Mesothelial cell of epicardium (in vitro differentiated cells): Measurements from ENCODE around the gene FIS1. TPM values are rescaled to one million over a fixed set of nuclear protein-coding genes. Genes with fewer than 3 reads are reported as not detected.

Experiments
- DNase-seq, 2 experiments: peaks; one replicate each; pipeline ENCODE4 v3.0.0; 2021; ENCODE audit warnings: low spot score in 2 of 2; ENCODE audit not compliant: unreplicated experiment in 2 of 2
- H3K27ac Mint-ChIP-seq: 2 replicates; pipeline ENCODE4 v1.8.0; 2021; ENCODE audit warnings: mixed read lengths
- H3K27me3 Mint-ChIP-seq: 2 replicates; pipeline ENCODE4 v1.8.0; 2021; ENCODE audit warnings: low read depth, mixed read lengths
- H3K36me3 Mint-ChIP-seq: 2 replicates; pipeline ENCODE4 v1.8.0; 2021; ENCODE audit warnings: mixed read lengths
- H3K4me1 Mint-ChIP-seq: 2 replicates; pipeline ENCODE4 v1.8.0; 2021; ENCODE audit warnings: mixed read lengths
- H3K4me3 Mint-ChIP-seq: 2 replicates; pipeline ENCODE4 v1.8.0; 2021; ENCODE audit warnings: mild to moderate bottlenecking, moderate library complexity, mixed read lengths
- H3K9me3 Mint-ChIP-seq: 2 replicates; pipeline ENCODE4 v1.8.0; 2021; ENCODE audit warnings: mixed read lengths
- total RNA-seq: library from RNA; stranded (reverse); gene quantifications from 3 replicates; pipeline ENCODE4 v1.2.1, GENCODE V29; 2021
- TF ChIP-seq, protein P1 (sequence below): fragments of 200-600 bp; sonication (generic); IDR thresholded peaks from one replicate; pipeline ENCODE4 v1.5.0; 2021; ENCODE audit warnings: antibody characterized with exemption; ENCODE audit not compliant: unreplicated experiment

FIS1 gene
- total RNA-seq, 1 donor from 2014 or later, result 134 TPM

GRCh38 chr7:101226721-101227120, 18.2 kb downstream of the FIS1 start:
- no peaks in the 10 kb centered on the region for H3K9me3 Mint-ChIP-seq
- peaks cover 4% of the 10 kb centered on the region for H3K4me1 Mint-ChIP-seq
- peaks cover 37% of the 10 kb centered on the region for H3K36me3 Mint-ChIP-seq
- DNase-seq, result no peak
- H3K4me3 Mint-ChIP-seq, result no peak overlapping the region
- no peak overlapping the region for H3K27ac Mint-ChIP-seq
- H3K27me3 Mint-ChIP-seq, result no peaks in the 10 kb centered on the region
- TF ChIP-seq, protein P1, sequence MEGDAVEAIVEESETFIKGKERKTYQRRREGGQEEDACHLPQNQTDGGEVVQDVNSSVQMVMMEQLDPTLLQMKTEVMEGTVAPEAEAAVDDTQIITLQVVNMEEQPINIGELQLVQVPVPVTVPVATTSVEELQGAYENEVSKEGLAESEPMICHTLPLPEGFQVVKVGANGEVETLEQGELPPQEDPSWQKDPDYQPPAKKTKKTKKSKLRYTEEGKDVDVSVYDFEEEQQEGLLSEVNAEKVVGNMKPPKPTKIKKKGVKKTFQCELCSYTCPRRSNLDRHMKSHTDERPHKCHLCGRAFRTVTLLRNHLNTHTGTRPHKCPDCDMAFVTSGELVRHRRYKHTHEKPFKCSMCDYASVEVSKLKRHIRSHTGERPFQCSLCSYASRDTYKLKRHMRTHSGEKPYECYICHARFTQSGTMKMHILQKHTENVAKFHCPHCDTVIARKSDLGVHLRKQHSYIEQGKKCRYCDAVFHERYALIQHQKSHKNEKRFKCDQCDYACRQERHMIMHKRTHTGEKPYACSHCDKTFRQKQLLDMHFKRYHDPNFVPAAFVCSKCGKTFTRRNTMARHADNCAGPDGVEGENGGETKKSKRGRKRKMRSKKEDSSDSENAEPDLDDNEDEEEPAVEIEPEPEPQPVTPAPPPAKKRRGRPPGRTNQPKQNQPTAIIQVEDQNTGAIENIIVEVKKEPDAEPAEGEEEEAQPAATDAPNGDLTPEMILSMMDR, result no peak

- H3K27me3 Mint-ChIP-seq, result no peaks in the 10 kb centered on the region
These were observed 19.2 kb downstream of the FIS1 start for GRCh38 chr7:101225650-101226049.

DNA sequence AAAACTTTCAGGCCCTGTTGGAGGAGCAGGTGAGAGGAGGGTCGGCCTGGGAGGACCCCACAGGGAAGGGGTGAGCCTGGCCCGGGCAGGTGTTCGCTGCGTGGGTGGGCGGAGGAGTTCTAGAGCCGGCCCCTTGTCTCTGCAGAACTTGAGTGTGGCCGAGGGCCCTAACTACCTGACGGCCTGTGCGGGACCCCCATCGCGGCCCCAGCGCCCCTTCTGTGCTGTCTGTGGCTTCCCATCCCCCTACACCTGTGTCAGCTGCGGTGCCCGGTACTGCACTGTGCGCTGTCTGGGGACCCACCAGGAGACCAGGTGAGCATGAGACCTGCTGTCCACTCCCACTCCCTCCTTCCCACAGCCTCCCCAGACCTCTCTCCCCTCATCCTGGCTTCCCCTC, 21.4 kb downstream of the FIS1 start:
- no peaks in the 10 kb centered on the region for H3K9me3 Mint-ChIP-seq
- no peaks in the 10 kb centered on the region for H3K27me3 Mint-ChIP-seq
- TF ChIP-seq, protein P1, result no peak
- peaks cover 12% of the 10 kb centered on the region for H3K4me1 Mint-ChIP-seq
- no peak overlapping the region for H3K4me3 Mint-ChIP-seq
- no peak overlapping the region for H3K27ac Mint-ChIP-seq
- DNase-seq, result no peak
- H3K36me3 Mint-ChIP-seq, result peaks cover 37% of the 10 kb centered on the region

More at GRCh38 chr7:101225650-101226049, 19.2 kb downstream of the FIS1 start:
- Mint-ChIP-seq H3K4me1 (no peaks in the 10 kb centered on the region), H3K9me3 (no peaks in the 10 kb centered on the region), H3K27ac (no peak overlapping the region), H3K4me3 (no peak overlapping the region), H3K36me3 (peaks cover 41% of the 10 kb centered on the region)
- no peak for DNase-seq
- TF ChIP-seq, protein P1, result no peak

DNA sequence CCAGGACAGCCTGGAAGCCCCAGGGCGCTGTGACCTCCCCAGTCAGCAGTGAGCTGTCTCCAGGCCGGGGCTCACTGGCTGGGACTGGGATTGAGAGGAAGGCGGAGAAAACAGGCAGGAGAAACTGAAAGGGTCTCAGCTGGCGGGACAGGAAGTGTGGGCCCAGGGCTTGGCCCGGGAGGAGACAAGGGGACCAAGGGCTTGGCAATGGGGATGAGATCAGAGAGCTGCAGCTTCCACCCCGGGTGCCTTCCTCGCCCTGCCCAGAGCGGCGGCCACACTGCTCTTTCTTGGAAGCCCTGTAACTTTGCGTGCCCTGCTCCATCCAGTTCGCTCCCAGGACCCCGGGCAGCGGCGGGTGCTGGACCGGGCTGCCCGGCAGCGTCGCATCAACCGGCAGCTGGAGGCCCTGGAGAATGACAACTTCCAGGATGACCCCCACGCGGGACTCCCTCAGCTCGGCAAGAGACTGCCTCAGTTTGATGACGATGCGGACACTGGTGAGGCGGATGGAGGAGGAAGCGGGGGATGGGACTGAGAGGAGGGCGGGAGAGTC, 22.5 kb downstream of the FIS1 start:
- no peak for DNase-seq
- H3K4me1 Mint-ChIP-seq, result peaks cover 13% of the 10 kb centered on the region
- H3K4me3 Mint-ChIP-seq, result no peak overlapping the region
- H3K36me3 Mint-ChIP-seq, result peaks cover 32% of the 10 kb centered on the region
- no peaks in the 10 kb centered on the region for H3K9me3 Mint-ChIP-seq
- H3K27ac Mint-ChIP-seq, result no peak overlapping the region
- no peaks in the 10 kb centered on the region for H3K27me3 Mint-ChIP-seq
- TF ChIP-seq, protein P1, result no peak

GRCh38 chr7:101220295-101220694, 24.6 kb downstream of the FIS1 start:
- H3K4me1 Mint-ChIP-seq, result peaks cover 22% of the 10 kb centered on the region
- no peak for DNase-seq
- H3K4me3 Mint-ChIP-seq, result no peak overlapping the region
- H3K27ac Mint-ChIP-seq, result no peak overlapping the region
- H3K36me3 Mint-ChIP-seq, result peaks cover 27% of the 10 kb centered on the region
- TF ChIP-seq, protein P1, result no peak
- H3K9me3 Mint-ChIP-seq, result no peaks in the 10 kb centered on the region
- no peaks in the 10 kb centered on the region for H3K27me3 Mint-ChIP-seq
